Endothelial cell of umbilical vein (primary cell): ENCODE measurements around the gene RABL6. TPM values are rescaled to one million over a fixed set of nuclear protein-coding genes. Genes with fewer than 3 reads are reported as not detected.

Source experiments
- BruUV-seq: library from RNA; stranded (reverse); fragments of 400-500 nt; replicated peaks from 2 replicates; lab custom pipeline; 2021; lab: Mats Ljungman, UMichigan
- CTCF ChIA-PET: fragments of 300-600, 350-600 bp; sonication (Branson Sonifier 250); formaldehyde crosslinking; loops from one replicate; lab custom pipeline; 2021; ENCODE audit warnings: antibody characterized with exemption, inconsistent platforms; lab: Charles Lee
- POLR2A ChIA-PET: fragments of 300-600, 350-600 bp; sonication (Branson Sonifier 250); formaldehyde crosslinking; loops from one replicate; lab custom pipeline; 2021; ENCODE audit warnings: antibody characterized with exemption, inconsistent platforms; lab: Charles Lee
- DNase-seq: peaks from one replicate; pipeline ENCODE4 v3.0.0-alpha.2; 2011; ENCODE audit warnings: low read depth, low spot score
- FAIRE-seq: peaks from 2 replicates; lab custom pipeline; 2011; peaks lifted over from hg19 to GRCh38; lab: Jason Lieb, UNC
- H2AFZ ChIP-seq: 2 replicates; pipeline ENCODE4 v1.6.0; 2012; ENCODE audit warnings: low read depth, low read length, control low read depth, inconsistent platforms
- H3K27ac ChIP-seq: 2 replicates; pipeline ENCODE4 v1.5.1; 2011; ENCODE audit warnings: low read depth, mild to moderate bottlenecking, control low read depth, low read length, moderate library complexity; ENCODE audit not compliant: insufficient read depth
- H3K27me3 ChIP-seq, 2 experiments: 2 replicates each; pipeline versions ENCODE4 v1.6.0 to v1.6.1; 2011; ENCODE audit warnings: low read length in 2 of 2, mixed read lengths in 1 of 2; ENCODE audit not compliant: control insufficient read depth in 2 of 2, insufficient read depth in 2 of 2
- H3K36me3 ChIP-seq, 2 experiments: 2 replicates in 1 of 2; 3 replicates in 1 of 2; pipeline ENCODE4 v1.5.1; 2011; ENCODE audit warnings: low read length in 2 of 2, mild to moderate bottlenecking in 1 of 2, moderate library complexity in 1 of 2; ENCODE audit not compliant: control insufficient read depth in 2 of 2, insufficient read depth in 2 of 2; ENCODE audit errors: extremely low read depth in 1 of 2
- H3K4me1 ChIP-seq: 3 replicates; pipeline ENCODE4 v1.5.1; 2011; ENCODE audit warnings: mild to moderate bottlenecking, low read length; ENCODE audit not compliant: control insufficient read depth, insufficient read depth; ENCODE audit errors: extremely low read depth
- H3K4me2 ChIP-seq: 2 replicates; pipeline ENCODE4 v1.6.1; 2011; ENCODE audit warnings: low read length, control low read depth, mixed read lengths; ENCODE audit not compliant: insufficient read depth
- H3K4me3 ChIP-seq, 3 experiments: fragments of 200-600 bp in 1 of 3; sonication (generic), shearing (Covaris generic) in 1 of 3; replicated peaks in 1 of 3; 2 replicates each; pipeline ENCODE4 v1.5.1; 2011 to 2016; ENCODE audit warnings: control low read depth in 3 of 3, low read length in 3 of 3, mild to moderate bottlenecking in 2 of 3, inconsistent platforms in 1 of 3, low read depth in 1 of 3, moderate library complexity in 1 of 3; ENCODE audit not compliant: insufficient read depth in 1 of 3
- H3K79me2 ChIP-seq: 2 replicates; pipeline ENCODE4 v1.6.0; 2012; ENCODE audit warnings: low read length, inconsistent platforms; ENCODE audit not compliant: control insufficient read depth, insufficient read depth
- H3K9ac ChIP-seq: replicated peaks from 2 replicates; pipeline ENCODE3; 2011; ENCODE audit warnings: low read length, control low read depth; ENCODE audit not compliant: insufficient read depth; ENCODE audit errors: extremely low read depth
- H3K9me1 ChIP-seq: replicated peaks from 3 replicates; pipeline ENCODE4 v1.6.0; 2011; ENCODE audit warnings: mild to moderate bottlenecking, low read length; ENCODE audit not compliant: control insufficient read depth, insufficient read depth; ENCODE audit errors: extremely low read depth
- H3K9me3 ChIP-seq: replicated peaks from 2 replicates; pipeline ENCODE4 v1.5.1; 2012; ENCODE audit warnings: low read length, inconsistent platforms; ENCODE audit not compliant: control insufficient read depth, insufficient read depth
- H4K20me1 ChIP-seq: replicated peaks from 2 replicates; pipeline ENCODE3; 2011; ENCODE audit warnings: mild to moderate bottlenecking, low read length; ENCODE audit not compliant: control insufficient read depth, insufficient read depth; ENCODE audit errors: extremely low read depth
- EZH2 ChIP-seq: IDR thresholded peaks from 2 replicates; pipeline ENCODE4 v1.6.1; 2012; ENCODE audit warnings: borderline replicate concordance, low read depth, mild to moderate bottlenecking, moderate library complexity, low read length, inconsistent platforms; ENCODE audit not compliant: severe bottlenecking
- FOS ChIP-seq: IDR thresholded peaks from 2 replicates; pipeline ENCODE4 v1.6.1; 2011; ENCODE audit warnings: mild to moderate bottlenecking, low read length, moderate library complexity, borderline replicate concordance; ENCODE audit not compliant: insufficient read depth
- GATA2 ChIP-seq: IDR thresholded peaks from 2 replicates; pipeline ENCODE4 v1.7.0; 2011; ENCODE audit warnings: low read depth, mild to moderate bottlenecking, moderate library complexity, mixed read lengths, low read length; ENCODE audit not compliant: insufficient read length, insufficient read depth
- JUN ChIP-seq: IDR thresholded peaks from 2 replicates; pipeline ENCODE4 v1.6.1; 2011; ENCODE audit warnings: borderline replicate concordance, low read depth; ENCODE audit not compliant: insufficient read length, insufficient read depth
- MYC ChIP-seq: IDR thresholded peaks from one replicate; pipeline ENCODE4 v1.6.1; 2011; ENCODE audit warnings: mild to moderate bottlenecking, low read depth, low read length
- POLR2A ChIP-seq: IDR thresholded peaks from 2 replicates; pipeline ENCODE4 v1.6.1; 2012; ENCODE audit warnings: low read depth, mild to moderate bottlenecking, control low read depth, low read length
- POLR2AphosphoS5 ChIP-seq: IDR thresholded peaks from 2 replicates; pipeline ENCODE4 v1.6.1; 2012; ENCODE audit warnings: low read depth, mild to moderate bottlenecking, control low read depth, low read length, moderate library complexity; ENCODE audit not compliant: insufficient read depth
- dilution Hi-C: fragments of 300-500 bp; cut with MboI; formaldehyde crosslinking; loops from one replicate; pipeline ENCODE4 v1.15.0; 2019; ENCODE audit warnings: low sequenced_read_pairs; ENCODE audit not compliant: extremely low pct_ligation_motif_present
- intact Hi-C: fragments of 100-400 bp; cut with micrococcal nuclease; formaldehyde crosslinking; loops from one replicate; pipeline ENCODE4 v1.10.0; 2022
- polyA plus RNA-seq, 4 experiments: library from polyadenylated mRNA; depleted of rRNA in 3 of 4; stranded (reverse) in 3 of 4; unstranded in 1 of 4; fragments of >200 nt; gene quantifications; 2 replicates each; pipeline versions ENCODE4 v1.2.1 to v1.2.3, GENCODE V29; 2011 to 2012; ENCODE audit warnings: missing spikeins in 1 of 4
- total RNA-seq: library from RNA; stranded (reverse); gene quantifications from 2 replicates; pipeline ENCODE4 v1.2.3, GENCODE V29; 2021
- TF ChIP-seq, protein P1 (sequence below), 2 donors: IDR thresholded peaks; 1 replicate in 1 of 2; 2 replicates in 1 of 2; pipeline ENCODE4 v1.5.1; 2011; ENCODE audit warnings: low read length in 2 of 2, mild to moderate bottlenecking in 2 of 2, moderate library complexity in 2 of 2, control low read depth in 1 of 2, inconsistent platforms in 1 of 2, low read depth in 1 of 2; ENCODE audit not compliant: insufficient read depth in 1 of 2; ENCODE audit errors: extremely low read depth in 1 of 2
- TF ChIP-seq, protein P2 (sequence below): IDR thresholded peaks from 2 replicates; pipeline ENCODE4 v1.6.1; 2011; ENCODE audit not compliant: insufficient read depth, insufficient read length

Gene RABL6
- total and polyA plus RNA-seq, 2 donors (not counting 3 experiments of a cell fraction or from before 2014, with no cell fraction given), result 60.8 to 112 TPM

GRCh38 chr9:136847088-136847825 is 39.5 kb downstream of the RABL6 start:
- H3K4me1 ChIP-seq, result peaks cover 10% of the 10 kb centered on the region
- CTCF ChIA-PET, result interaction anchor here (0.6 to 2.0 kb wide), 9 partner anchors 34 to 244 kb away, joined by 3 to 7 read pairs (median 3); no protein-coding TSS in a partner anchor
- H3K27me3 ChIP-seq, result peaks cover 10 to 28% of the 10 kb centered on the region in 2 experiments
- peak overlapping the region in 2 of 3 experiments; percentile 45 to 90 for H3K4me3 ChIP-seq
- no peaks in the 10 kb centered on the region for H3K9me1 ChIP-seq
- TF ChIP-seq POLR2A (no peak), GATA2 (no peak), FOS (no peak), EZH2 (no peak), JUN (no peak), POLR2AphosphoS5 (no peak), MYC (no peak)
- TF ChIP-seq, protein P1, sequence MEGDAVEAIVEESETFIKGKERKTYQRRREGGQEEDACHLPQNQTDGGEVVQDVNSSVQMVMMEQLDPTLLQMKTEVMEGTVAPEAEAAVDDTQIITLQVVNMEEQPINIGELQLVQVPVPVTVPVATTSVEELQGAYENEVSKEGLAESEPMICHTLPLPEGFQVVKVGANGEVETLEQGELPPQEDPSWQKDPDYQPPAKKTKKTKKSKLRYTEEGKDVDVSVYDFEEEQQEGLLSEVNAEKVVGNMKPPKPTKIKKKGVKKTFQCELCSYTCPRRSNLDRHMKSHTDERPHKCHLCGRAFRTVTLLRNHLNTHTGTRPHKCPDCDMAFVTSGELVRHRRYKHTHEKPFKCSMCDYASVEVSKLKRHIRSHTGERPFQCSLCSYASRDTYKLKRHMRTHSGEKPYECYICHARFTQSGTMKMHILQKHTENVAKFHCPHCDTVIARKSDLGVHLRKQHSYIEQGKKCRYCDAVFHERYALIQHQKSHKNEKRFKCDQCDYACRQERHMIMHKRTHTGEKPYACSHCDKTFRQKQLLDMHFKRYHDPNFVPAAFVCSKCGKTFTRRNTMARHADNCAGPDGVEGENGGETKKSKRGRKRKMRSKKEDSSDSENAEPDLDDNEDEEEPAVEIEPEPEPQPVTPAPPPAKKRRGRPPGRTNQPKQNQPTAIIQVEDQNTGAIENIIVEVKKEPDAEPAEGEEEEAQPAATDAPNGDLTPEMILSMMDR (IDR thresholded peaks at IDR 0.05; ENCODE audit: extremely low read depth in 1 of 2, insufficient read depth in 1 of 2, low read depth in 1 of 2, low read length in 2 of 2), result no peak
- TF ChIP-seq, protein P2, sequence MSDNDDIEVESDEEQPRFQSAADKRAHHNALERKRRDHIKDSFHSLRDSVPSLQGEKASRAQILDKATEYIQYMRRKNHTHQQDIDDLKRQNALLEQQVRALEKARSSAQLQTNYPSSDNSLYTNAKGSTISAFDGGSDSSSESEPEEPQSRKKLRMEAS, result no peak
- POLR2A ChIA-PET, result no interaction called here
- no peaks in the 10 kb centered on the region for H3K36me3 ChIP-seq
- no peaks in the 10 kb centered on the region for H3K79me2 ChIP-seq
- BruUV-seq, result no TSS peak
- H3K9me3 ChIP-seq, result no peaks in the 10 kb centered on the region
- H2AFZ ChIP-seq, result no peak overlapping the region
- peak; percentile 54 for DNase-seq
- peak; percentile 26 for FAIRE-seq
- H3K9ac ChIP-seq, result no peak overlapping the region
- no peak overlapping the region for H3K4me2 ChIP-seq
- no peak overlapping the region for H3K27ac ChIP-seq
- intact Hi-C loops (loop anchor here (5.0 kb wide), 1 partner anchor 55 kb away; the partner anchor contains the start of gene TMEM141), dilution Hi-C loops (no loop called here)
- no peaks in the 10 kb centered on the region for H4K20me1 ChIP-seq
